ENCODE measurements around the gene PPFIA1.

- TF ChIP-seq POLR2A (IDR thresholded peaks at IDR 0.05; ENCODE audit: low read length) (no peak), GATA1 (IDR thresholded peaks at IDR 0.05; ENCODE audit: low read depth, low read length) (no peak)
These were observed 141.4 kb downstream of the PPFIA1 start for GRCh38 chr11:70411713-70412452.
